Ishikawa (cell line): ENCODE measurements around the gene HIGD1C.
A peak's percentile ranks its signal among the peaks of the same experiment; 100 is the strongest.

Source experiments
- CEBPB ChIP-seq: IDR thresholded peaks from 2 replicates; pipeline ENCODE4 v1.6.1; 2012
- CREB1 ChIP-seq: IDR thresholded peaks from 2 replicates; pipeline ENCODE4 v1.6.1; 2012; ENCODE audit warnings: low read depth
- EGR1 ChIP-seq: IDR thresholded peaks from 2 replicates; pipeline ENCODE4 v1.6.1; 2012
- EP300 ChIP-seq: IDR thresholded peaks from 2 replicates; pipeline ENCODE4 v1.6.1; 2012; ENCODE audit warnings: borderline replicate concordance
- FOXM1 ChIP-seq: IDR thresholded peaks from 2 replicates; pipeline ENCODE4 v1.6.1; 2012; ENCODE audit warnings: low read depth, borderline replicate concordance
- MAX ChIP-seq: IDR thresholded peaks from 2 replicates; pipeline ENCODE4 v1.6.1; 2012
- NFIC ChIP-seq: IDR thresholded peaks from 2 replicates; pipeline ENCODE4 v1.6.1; 2012
- RAD21 ChIP-seq: IDR thresholded peaks from 2 replicates; pipeline ENCODE4 v1.6.1; 2012; ENCODE audit warnings: low read depth
- TAF1 ChIP-seq: IDR thresholded peaks from 2 replicates; pipeline ENCODE4 v1.6.1; 2012; ENCODE audit warnings: low read depth, mild to moderate bottlenecking
- TCF12 ChIP-seq: IDR thresholded peaks from 2 replicates; pipeline ENCODE4 v1.6.1; 2012; ENCODE audit warnings: low read depth
- TEAD4 ChIP-seq: IDR thresholded peaks from 2 replicates; pipeline ENCODE4 v1.6.1; 2012
- USF1 ChIP-seq: IDR thresholded peaks from 2 replicates; pipeline ENCODE4 v1.6.1; 2012
- YY1 ChIP-seq: IDR thresholded peaks from 2 replicates; pipeline ENCODE4 v1.6.1; 2012; ENCODE audit warnings: low read depth
- ZBTB7A ChIP-seq: IDR thresholded peaks from 2 replicates; pipeline ENCODE4 v1.6.1; 2012; ENCODE audit warnings: low read depth
- TF ChIP-seq, protein P1 (sequence below): IDR thresholded peaks from 2 replicates; pipeline ENCODE4 v1.6.1; 2012; ENCODE audit warnings: low read depth, mild to moderate bottlenecking

HIGD1C gene

DNA sequence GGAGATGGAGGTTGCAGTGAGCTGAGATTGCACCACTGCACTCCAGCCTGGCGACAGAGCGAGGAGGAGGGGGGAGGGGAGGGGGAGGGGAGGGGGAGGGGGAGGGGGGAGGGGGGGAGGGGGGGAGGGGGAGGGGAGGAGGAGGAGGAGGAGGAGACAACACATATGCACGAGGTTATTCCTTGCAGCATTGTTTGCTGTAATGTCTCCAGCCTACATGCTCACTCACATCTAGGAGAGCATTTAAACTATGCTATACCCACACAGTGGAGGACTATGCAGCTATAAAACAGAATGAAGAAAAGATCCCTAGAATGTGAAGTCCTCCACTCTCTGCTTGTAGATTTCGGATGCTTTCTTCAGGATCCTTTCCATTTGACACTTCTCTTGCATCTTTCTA is 3.5 kb upstream of the HIGD1C start:
- TF ChIP-seq TCF12: no peak
- no peak for TF ChIP-seq RAD21
- no peak for TF ChIP-seq USF1
- no peak for TF ChIP-seq EGR1
- TF ChIP-seq CEBPB: no peak
- TF ChIP-seq TEAD4: no peak
- TF ChIP-seq EP300: no peak
- no peak for TF ChIP-seq MAX
- TF ChIP-seq ZBTB7A: no peak
- no peak for TF ChIP-seq CREB1
- TF ChIP-seq NFIC: no peak
- TF ChIP-seq FOXM1: no peak
- TF ChIP-seq YY1: no peak
- TF ChIP-seq, protein P1, sequence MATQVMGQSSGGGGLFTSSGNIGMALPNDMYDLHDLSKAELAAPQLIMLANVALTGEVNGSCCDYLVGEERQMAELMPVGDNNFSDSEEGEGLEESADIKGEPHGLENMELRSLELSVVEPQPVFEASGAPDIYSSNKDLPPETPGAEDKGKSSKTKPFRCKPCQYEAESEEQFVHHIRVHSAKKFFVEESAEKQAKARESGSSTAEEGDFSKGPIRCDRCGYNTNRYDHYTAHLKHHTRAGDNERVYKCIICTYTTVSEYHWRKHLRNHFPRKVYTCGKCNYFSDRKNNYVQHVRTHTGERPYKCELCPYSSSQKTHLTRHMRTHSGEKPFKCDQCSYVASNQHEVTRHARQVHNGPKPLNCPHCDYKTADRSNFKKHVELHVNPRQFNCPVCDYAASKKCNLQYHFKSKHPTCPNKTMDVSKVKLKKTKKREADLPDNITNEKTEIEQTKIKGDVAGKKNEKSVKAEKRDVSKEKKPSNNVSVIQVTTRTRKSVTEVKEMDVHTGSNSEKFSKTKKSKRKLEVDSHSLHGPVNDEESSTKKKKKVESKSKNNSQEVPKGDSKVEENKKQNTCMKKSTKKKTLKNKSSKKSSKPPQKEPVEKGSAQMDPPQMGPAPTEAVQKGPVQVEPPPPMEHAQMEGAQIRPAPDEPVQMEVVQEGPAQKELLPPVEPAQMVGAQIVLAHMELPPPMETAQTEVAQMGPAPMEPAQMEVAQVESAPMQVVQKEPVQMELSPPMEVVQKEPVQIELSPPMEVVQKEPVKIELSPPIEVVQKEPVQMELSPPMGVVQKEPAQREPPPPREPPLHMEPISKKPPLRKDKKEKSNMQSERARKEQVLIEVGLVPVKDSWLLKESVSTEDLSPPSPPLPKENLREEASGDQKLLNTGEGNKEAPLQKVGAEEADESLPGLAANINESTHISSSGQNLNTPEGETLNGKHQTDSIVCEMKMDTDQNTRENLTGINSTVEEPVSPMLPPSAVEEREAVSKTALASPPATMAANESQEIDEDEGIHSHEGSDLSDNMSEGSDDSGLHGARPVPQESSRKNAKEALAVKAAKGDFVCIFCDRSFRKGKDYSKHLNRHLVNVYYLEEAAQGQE: no peak
- TF ChIP-seq TAF1: no peak

- TF ChIP-seq YY1 (no peak), EGR1 (no peak), NFIC (no peak), MAX (no peak), USF1 (no peak), EP300 (no peak), CREB1 (no peak)
- TF ChIP-seq, protein P1: no peak
These were observed 2.5 kb upstream of the HIGD1C start for GRCh38 chr12:50949801-50950302.

GRCh38 chr12:50951112-50951511 is 1.2 kb upstream of the HIGD1C start:
- TF ChIP-seq CEBPB (no peak), FOXM1 (no peak), CREB1 (no peak), EGR1 (no peak), RAD21 (no peak), TCF12 (no peak), MAX (no peak), YY1 (no peak), EP300 (no peak), TAF1 (no peak), ZBTB7A (no peak), USF1 (no peak), TEAD4 (no peak), NFIC (no peak)
- TF ChIP-seq, protein P1: no peak

- TF ChIP-seq TAF1 (no peak), RAD21 (peak; percentile 23; the same call in 1 of the 2 replicates)
These were observed 703 bp downstream of the HIGD1C start for GRCh38 chr12:50953047-50953446.
